GM19397 (cell line): ENCODE data around the gene GRK4.

ENCODE experiments used
- ATAC-seq: cut with Tn5 transposase; IDR thresholded peaks from one replicate; pipeline ENCODE4 v1.9.1; 2021; ENCODE audit warnings: mild to moderate bottlenecking, moderate library complexity; ENCODE audit not compliant: unreplicated experiment

The GRK4 gene

GRCh38 chr4:3066836-3067400 is 103.5 kb downstream of the GRK4 start:
- ATAC-seq = no peak

GRCh38 chr4:3067473-3068001 is 104.2 kb downstream of the GRK4 start:
- ATAC-seq = no peak

DNA sequence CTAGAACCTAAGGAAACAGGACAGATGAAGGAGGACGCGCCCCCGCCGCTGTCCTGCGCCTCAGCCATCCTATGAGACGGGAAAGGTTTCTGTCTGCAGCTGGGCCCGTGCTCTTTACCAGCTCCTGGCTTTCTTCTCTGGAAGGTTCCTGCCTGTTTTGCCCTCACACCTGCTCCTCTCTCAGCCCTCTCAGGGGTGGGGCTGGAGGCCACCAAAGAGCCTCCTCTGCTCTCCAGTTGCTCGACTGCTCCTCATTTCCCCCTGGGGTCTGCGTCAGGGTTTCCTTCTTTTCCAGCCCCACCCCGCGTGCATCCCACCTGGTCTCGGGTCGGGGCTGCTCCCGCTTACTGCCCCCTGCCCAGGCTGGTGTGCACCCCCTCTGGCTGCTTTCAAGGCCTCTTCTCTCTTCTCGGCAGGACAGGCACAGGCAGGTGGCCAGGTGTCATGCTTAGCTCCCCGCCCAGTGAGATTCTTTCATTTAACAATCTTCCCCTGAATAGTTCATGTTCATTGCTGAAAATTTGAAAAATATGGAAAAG is 106.4 kb downstream of the GRK4 start:
- no peak for ATAC-seq

DNA sequence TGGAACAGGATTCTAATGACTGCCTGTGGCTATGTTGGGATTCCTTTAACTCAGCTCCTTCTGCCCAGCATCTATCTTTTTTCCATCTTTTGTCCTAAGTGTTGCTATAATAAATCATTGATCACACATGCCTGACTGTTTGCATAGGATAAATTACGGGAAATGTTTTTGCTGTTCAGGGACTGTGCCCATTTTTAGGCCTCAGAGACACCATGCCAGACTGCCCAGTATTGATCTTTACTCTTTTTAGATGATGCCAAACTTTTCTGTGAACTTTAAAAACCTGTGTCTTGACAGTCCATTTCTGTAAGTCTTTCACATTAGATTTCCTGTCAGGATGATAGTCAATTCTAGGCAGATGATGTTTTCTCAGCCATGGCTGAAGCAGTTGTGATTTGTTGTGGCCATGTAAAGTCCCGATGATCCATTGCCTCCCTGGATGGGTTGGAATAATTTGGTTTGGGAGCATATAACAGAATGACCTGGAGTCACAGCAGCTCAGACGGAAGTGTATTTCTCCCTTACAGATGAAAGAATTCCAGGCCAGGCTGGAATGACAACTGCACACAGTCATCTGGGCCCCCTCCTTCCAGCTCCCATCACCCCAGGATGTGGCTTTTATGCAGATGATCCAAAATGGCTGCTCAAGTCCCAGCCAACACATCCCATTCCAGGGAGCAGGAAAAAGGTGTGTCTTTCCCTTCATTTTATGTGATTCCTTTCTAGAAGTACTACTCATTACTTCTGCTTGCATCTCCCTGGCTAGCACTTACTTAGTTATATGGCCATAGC is 107.5 kb downstream of the GRK4 start:
- ATAC-seq = no peak

- ATAC-seq = no peak
Observed at GRCh38 chr4:3071811-3072210, 108.4 kb downstream of the GRK4 start.

DNA sequence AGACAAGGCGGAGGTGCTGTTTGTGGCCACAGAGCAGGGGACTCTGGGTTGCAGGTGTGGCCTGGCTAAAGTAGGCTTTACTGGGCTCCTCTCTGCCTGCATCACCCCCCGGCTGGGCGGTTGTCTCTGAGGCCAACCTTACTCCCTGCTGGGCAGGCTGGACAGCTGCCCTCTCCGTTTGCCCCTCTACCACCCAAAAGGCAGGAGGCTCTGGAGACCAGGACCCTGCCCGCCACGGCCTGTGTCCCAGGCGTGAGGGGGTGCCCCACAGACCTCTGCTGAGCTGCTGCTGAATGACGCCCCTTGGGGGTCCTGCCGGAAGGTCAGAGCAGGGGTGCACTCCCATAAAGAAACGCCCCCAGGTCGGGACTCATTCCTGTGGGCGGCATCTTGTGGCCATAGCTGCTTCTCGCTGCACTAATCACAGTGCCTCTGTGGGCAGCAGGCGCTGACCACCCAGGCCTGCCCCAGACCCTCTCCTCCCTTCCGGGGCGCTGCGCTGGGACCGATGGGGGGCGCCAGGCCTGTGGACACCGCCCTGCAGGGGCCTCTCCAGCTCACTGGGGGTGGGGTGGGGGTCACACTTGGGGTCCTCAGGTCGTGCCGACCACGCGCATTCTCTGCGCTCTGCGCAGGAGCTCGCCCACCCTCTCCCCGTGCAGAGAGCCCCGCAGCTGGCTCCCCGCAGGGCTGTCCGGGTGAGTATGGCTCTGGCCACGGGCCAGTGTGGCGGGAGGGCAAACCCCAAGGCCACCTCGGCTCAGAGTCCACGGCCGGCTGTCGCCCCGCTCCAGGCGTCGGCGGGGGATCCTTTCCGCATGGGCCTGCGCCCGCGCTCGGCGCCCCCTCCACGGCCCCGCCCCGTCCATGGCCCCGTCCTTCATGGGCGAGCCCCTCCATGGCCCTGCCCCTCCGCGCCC is 110.0 kb downstream of the GRK4 start:
- peak; percentile 27 for ATAC-seq

DNA sequence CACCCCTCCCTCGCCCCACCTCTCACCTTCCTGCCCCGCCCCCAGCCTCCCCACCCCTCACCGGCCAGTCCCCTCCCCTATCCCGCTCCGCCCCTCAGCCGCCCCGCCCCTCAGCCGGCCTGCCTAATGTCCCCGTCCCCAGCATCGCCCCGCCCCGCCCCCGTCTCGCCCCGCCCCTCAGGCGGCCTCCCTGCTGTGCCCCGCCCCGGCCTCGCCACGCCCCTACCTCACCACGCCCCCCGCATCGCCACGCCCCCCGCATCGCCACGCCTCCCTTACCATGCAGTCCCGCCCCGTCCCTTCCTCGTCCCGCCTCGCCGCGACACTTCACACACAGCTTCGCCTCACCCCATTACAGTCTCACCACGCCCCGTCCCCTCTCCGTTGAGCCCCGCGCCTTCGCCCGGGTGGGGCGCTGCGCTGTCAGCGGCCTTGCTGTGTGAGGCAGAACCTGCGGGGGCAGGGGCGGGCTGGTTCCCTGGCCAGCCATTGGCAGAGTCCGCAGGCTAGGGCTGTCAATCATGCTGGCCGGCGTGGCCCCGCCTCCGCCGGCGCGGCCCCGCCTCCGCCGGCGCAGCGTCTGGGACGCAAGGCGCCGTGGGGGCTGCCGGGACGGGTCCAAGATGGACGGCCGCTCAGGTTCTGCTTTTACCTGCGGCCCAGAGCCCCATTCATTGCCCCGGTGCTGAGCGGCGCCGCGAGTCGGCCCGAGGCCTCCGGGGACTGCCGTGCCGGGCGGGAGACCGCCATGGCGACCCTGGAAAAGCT is 110.9 kb downstream of the GRK4 start, which contains the start of the genes HTT and HTT-AS:
HTT (plus strand) TSS at position 604 of the 768 bp plus-strand sequence; CDS start at position 749, 145 bp downstream.
HTT-AS (minus strand) TSS at position 461 of the 768 bp plus-strand sequence.
- ATAC-seq = peak; percentile 84

DNA sequence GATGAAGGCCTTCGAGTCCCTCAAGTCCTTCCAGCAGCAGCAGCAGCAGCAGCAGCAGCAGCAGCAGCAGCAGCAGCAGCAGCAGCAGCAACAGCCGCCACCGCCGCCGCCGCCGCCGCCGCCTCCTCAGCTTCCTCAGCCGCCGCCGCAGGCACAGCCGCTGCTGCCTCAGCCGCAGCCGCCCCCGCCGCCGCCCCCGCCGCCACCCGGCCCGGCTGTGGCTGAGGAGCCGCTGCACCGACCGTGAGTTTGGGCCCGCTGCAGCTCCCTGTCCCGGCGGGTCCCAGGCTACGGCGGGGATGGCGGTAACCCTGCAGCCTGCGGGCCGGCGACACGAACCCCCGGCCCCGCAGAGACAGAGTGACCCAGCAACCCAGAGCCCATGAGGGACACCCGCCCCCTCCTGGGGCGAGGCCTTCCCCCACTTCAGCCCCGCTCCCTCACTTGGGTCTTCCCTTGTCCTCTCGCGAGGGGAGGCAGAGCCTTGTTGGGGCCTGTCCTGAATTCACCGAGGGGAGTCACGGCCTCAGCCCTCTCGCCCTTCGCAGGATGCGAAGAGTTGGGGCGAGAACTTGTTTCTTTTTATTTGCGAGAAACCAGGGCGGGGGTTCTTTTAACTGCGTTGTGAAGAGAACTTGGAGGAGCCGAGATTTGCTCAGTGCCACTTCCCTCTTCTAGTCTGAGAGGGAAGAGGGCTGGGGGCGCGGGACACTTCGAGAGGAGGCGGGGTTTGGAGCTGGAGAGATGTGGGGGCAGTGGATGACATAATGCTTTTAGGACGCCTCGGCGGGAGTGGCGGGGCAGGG is 111.7 kb downstream of the GRK4 start:
- peak; percentile 10 for ATAC-seq

- ATAC-seq = no peak
Observed at GRCh38 chr4:3075652-3075981, 112.2 kb downstream of the GRK4 start.

GRCh38 chr4:3077796-3078195 is 114.4 kb downstream of the GRK4 start:
- ATAC-seq = no peak

- ATAC-seq = no peak
Observed at GRCh38 chr4:3079694-3080123, 116.3 kb downstream of the GRK4 start.

DNA sequence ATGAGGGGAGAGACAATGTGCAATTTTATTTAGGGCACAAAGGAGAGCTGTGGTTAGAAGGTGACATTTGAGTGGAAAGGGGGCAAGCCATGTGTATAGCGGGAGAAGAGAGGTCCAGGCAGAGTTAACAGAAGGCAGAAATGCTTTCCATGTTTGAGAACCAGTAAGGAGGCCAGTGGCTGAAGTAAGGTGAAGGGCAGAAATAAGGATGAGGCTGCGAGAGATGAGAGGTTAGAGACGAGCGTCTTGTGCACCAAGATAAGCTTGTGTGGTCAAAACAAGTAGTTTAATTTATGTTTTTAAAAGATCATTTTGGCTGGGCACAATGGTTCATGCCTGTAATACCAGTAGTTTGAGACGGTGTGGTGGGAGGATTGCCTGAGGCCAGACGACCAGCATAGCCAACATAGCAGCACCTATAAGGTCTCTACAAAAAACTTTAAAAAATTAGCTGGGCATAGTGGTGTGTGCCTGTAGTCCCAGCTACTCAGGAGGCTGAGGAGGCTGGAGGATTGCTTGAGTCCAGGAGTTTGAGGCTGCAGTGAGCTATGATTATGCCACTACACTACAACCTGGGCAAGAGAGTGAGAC is 119.6 kb downstream of the GRK4 start:
- no peak for ATAC-seq

DNA sequence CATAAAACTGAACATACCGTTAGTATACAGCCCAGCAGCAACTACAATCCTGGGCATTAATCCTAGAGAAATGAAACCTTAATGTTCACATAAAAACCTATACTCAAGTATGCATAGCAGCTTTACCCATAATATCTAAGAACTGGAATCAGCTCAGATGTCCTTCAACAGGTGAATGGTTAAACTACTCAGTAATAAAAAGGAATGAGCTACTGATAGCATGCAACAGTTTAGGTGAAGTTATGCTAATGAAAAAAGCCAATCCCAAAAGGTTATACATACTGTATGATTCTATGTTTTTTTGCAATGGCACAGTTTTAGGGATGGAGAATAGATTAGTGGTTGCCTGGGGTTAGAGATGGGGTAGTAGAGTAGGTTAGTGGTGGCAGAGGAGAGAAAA is 120.4 kb downstream of the GRK4 start:
- ATAC-seq = no peak

DNA sequence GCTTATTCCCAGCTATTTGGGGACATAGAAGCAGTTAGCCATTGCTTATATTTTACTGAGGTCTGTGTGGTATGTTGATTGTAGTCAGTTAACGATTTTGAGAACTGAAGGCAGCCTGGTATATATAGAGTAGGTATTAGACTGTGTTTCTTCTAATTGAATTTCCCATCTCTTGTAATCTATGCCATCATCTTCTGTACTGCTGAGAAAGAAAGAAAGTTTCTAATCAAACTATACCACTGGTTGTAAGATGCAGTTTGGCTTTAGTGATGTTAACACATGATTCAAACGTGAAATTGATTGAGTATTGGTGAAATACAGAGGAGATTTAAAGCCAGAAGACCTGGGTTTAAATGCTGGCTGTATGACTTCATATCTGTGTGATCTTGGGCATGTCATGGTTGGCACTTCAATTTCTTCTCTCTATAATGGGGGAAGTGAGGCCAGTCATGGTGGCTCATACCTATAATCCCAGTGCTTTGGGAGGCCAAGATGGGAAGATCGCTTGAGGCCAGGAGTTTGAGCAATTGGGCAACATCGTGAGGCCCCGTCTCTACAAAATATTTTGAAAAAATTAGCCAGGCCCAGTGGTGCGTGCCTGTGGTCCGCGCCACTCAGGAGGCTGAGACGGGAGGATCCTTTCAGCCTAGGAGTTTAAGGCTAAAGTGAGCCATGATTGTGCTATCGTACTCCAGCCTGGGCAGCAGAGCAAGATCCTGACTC is 122.7 kb downstream of the GRK4 start:
- no peak for ATAC-seq

GRCh38 chr4:3087115-3087797 is 123.9 kb downstream of the GRK4 start:
- no peak for ATAC-seq
